ENCODE results near the gene CCDC7.

DNA sequence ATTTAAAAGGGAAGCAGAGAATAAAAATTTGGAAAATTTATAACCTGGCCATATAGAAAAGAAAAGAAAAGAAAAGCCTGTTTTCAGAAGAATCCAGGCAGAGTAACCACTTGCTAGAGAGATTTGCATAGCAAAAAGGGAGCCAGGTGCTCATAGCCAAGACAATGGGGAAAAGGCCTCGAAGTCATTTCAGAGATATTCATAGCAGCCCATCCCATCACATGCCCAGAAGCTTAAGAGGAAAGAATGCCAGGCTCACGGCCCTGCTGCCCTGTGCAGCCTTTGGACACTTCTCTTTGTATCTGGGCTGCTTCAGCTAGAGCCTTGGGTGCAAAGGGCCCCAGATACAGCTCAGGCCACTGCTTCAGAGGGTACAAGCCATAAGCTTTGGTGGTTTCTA lies 159.8 kb downstream of the CCDC7 start:
- TF ChIP-seq, protein P1, sequence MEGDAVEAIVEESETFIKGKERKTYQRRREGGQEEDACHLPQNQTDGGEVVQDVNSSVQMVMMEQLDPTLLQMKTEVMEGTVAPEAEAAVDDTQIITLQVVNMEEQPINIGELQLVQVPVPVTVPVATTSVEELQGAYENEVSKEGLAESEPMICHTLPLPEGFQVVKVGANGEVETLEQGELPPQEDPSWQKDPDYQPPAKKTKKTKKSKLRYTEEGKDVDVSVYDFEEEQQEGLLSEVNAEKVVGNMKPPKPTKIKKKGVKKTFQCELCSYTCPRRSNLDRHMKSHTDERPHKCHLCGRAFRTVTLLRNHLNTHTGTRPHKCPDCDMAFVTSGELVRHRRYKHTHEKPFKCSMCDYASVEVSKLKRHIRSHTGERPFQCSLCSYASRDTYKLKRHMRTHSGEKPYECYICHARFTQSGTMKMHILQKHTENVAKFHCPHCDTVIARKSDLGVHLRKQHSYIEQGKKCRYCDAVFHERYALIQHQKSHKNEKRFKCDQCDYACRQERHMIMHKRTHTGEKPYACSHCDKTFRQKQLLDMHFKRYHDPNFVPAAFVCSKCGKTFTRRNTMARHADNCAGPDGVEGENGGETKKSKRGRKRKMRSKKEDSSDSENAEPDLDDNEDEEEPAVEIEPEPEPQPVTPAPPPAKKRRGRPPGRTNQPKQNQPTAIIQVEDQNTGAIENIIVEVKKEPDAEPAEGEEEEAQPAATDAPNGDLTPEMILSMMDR (IDR thresholded peaks at IDR 0.05): no peak
- TF ChIP-seq POLR2A (IDR thresholded peaks at IDR 0.05): no peak
